Peyer's patch (tissue), 4 donors: Measurements from ENCODE around the gene SLC22A16. TPM values are rescaled to one million over a fixed set of nuclear protein-coding genes. Genes with fewer than 3 reads are reported as not detected.

Experiments
- DNase-seq, 3 donors: peaks; one replicate each; pipeline ENCODE4 v3.0.0-alpha.2; 2017 to 2019
- H3K27ac ChIP-seq, 4 donors: fragments of 200-600 bp; sonication (generic); one replicate each; pipeline ENCODE4 v1.5.1; 2016 to 2019
- H3K27me3 ChIP-seq, 2 donors: fragments of 200-600 bp; sonication (generic); one replicate each; pipeline ENCODE4 v1.5.1; 2019
- H3K36me3 ChIP-seq, 3 donors: fragments of 200-600 bp; sonication (generic); one replicate each; pipeline ENCODE4 v1.5.1; 2016 to 2019
- H3K4me1 ChIP-seq, 4 donors: fragments of 200-600 bp; sonication (generic); one replicate each; pipeline ENCODE4 v1.5.1; 2016 to 2019
- H3K4me3 ChIP-seq, 4 donors: fragments of 200-600 bp; sonication (generic); 1 replicate in 3 of 4; 2 replicates in 1 of 4; pipeline ENCODE4 v1.5.1; 2016 to 2019; ENCODE audit warnings: mild to moderate bottlenecking in 1 of 4
- H3K9me3 ChIP-seq, 4 donors: fragments of 200-600 bp; sonication (generic); one replicate each; pipeline ENCODE4 v1.5.1; 2016 to 2019; ENCODE audit warnings: mild to moderate bottlenecking in 1 of 4
- CTCF ChIP-seq, 6 experiments: fragments of 450-650 bp in 4 of 6; fragments of 200-600 bp in 2 of 6; sonication (generic) in 1 of 6; IDR thresholded peaks; one replicate each; pipeline ENCODE4 v1.5.1; 2017 to 2019; ENCODE audit warnings: antibody characterized with exemption in 6 of 6, mild to moderate bottlenecking in 3 of 6, moderate library complexity in 1 of 6
- POLR2A ChIP-seq, 2 donors: fragments of 450-650 bp; IDR thresholded peaks; one replicate each; pipeline ENCODE4 v1.5.1; 2017; ENCODE audit warnings: antibody characterized with exemption in 2 of 2, mild to moderate bottlenecking in 2 of 2, moderate library complexity in 2 of 2
- total RNA-seq, 4 donors: library from RNA; depleted of rRNA; stranded (reverse); fragments of >200 nt; gene quantifications; one replicate each; pipeline ENCODE4 v1.1.0, GENCODE V29; 2016

SLC22A16 gene
- total RNA-seq, 4 donors from 2014 or later: not detected

- DNase-seq: no peak
- Histone ChIP-seq H3K27me3 (no peaks in the 10 kb centered on the region), H3K36me3 (no peaks in the 10 kb centered on the region), H3K9me3 (no peaks in the 10 kb centered on the region), H3K4me3 (no peak overlapping the region), H3K4me1 (no peaks in the 10 kb centered on the region), H3K27ac (no peak overlapping the region)
- TF ChIP-seq POLR2A (IDR thresholded peaks at IDR 0.05) (no peak), CTCF (IDR thresholded peaks at IDR 0.05) (no peak)
Measured at GRCh38 chr6:110440026-110440425, 36.4 kb downstream of the SLC22A16 start.

GRCh38 chr6:110439356-110439755 lies 37.1 kb downstream of the SLC22A16 start:
- DNase-seq: no peak
- no peaks in the 10 kb centered on the region for H3K9me3 ChIP-seq
- H3K27me3 ChIP-seq: no peaks in the 10 kb centered on the region
- no peak overlapping the region for H3K4me3 ChIP-seq
- no peak for TF ChIP-seq POLR2A (IDR thresholded peaks at IDR 0.05)
- no peak for TF ChIP-seq CTCF (IDR thresholded peaks at IDR 0.05)
- no peaks in the 10 kb centered on the region for H3K36me3 ChIP-seq
- no peaks in the 10 kb centered on the region for H3K4me1 ChIP-seq
- no peak overlapping the region for H3K27ac ChIP-seq

- TF ChIP-seq CTCF (IDR thresholded peaks at IDR 0.05) (no peak), POLR2A (IDR thresholded peaks at IDR 0.05) (no peak)
- no peak overlapping the region for H3K4me3 ChIP-seq
- H3K9me3 ChIP-seq: no peaks in the 10 kb centered on the region
- H3K27me3 ChIP-seq: no peaks in the 10 kb centered on the region
- no peak for DNase-seq
- no peaks in the 10 kb centered on the region for H3K4me1 ChIP-seq
- no peaks in the 10 kb centered on the region for H3K36me3 ChIP-seq
- H3K27ac ChIP-seq: no peak overlapping the region
Measured at GRCh38 chr6:110434961-110435602, 41.3 kb downstream of the SLC22A16 start.

GRCh38 chr6:110432285-110432900 lies 44.0 kb downstream of the SLC22A16 start:
- no peaks in the 10 kb centered on the region for H3K9me3 ChIP-seq
- no peaks in the 10 kb centered on the region for H3K4me1 ChIP-seq
- no peak overlapping the region for H3K4me3 ChIP-seq
- no peak for TF ChIP-seq CTCF (IDR thresholded peaks at IDR 0.05)
- no peak for TF ChIP-seq POLR2A (IDR thresholded peaks at IDR 0.05)
- H3K36me3 ChIP-seq: no peaks in the 10 kb centered on the region
- H3K27me3 ChIP-seq: no peaks in the 10 kb centered on the region
- H3K27ac ChIP-seq: no peak overlapping the region
- DNase-seq: no peak

GRCh38 chr6:110430741-110431140 lies 45.7 kb downstream of the SLC22A16 start:
- no peaks in the 10 kb centered on the region for H3K27me3 ChIP-seq
- TF ChIP-seq POLR2A (IDR thresholded peaks at IDR 0.05) (no peak), CTCF (IDR thresholded peaks at IDR 0.05) (no peak)
- no peaks in the 10 kb centered on the region for H3K36me3 ChIP-seq
- no peaks in the 10 kb centered on the region for H3K4me1 ChIP-seq
- no peak overlapping the region for H3K27ac ChIP-seq
- no peak overlapping the region for H3K4me3 ChIP-seq
- no peak for DNase-seq
- no peaks in the 10 kb centered on the region for H3K9me3 ChIP-seq
